PC-9 (cell line): ENCODE data around the gene CCAR1. TPM values are rescaled to one million over a fixed set of nuclear protein-coding genes. Genes with fewer than 3 reads are reported as not detected.
"Not testable (repeated sequence)": the region's sequence is repeated elsewhere in the genome, so short reads cannot be mapped to it uniquely, and the experiment has no call there.

Source experiments
- BruUV-seq: library from RNA; stranded (reverse); fragments of 400-500 nt; replicated peaks from 2 replicates; lab custom pipeline; 2021; lab: Mats Ljungman, UMichigan
- CTCF ChIA-PET: fragments of 300-600 bp; sonication (Branson Sonifier 250); formaldehyde crosslinking; loops from one replicate; lab custom pipeline; 2022; ENCODE audit warnings: antibody characterized with exemption; lab: Charles Lee
- POLR2A ChIA-PET: fragments of 300-600 bp; sonication (Branson Sonifier 250); formaldehyde crosslinking; loops from one replicate; lab custom pipeline; 2022; ENCODE audit warnings: antibody characterized with exemption; ENCODE audit not compliant: unreplicated experiment; lab: Charles Lee
- DNase-seq, 2 experiments: peaks; one replicate each; pipeline versions ENCODE4 v3.0.0 to v3.0.0-alpha.2; 2015 to 2022; ENCODE audit warnings: mixed read lengths in 1 of 2
- H2AFZ ChIP-seq: fragments of 200-600 bp; sonication (generic); 2 replicates; pipeline ENCODE4 v1.8.1; 2017; ENCODE audit warnings: antibody characterized with exemption
- H3F3A ChIP-seq: fragments of 200-600 bp; sonication (generic); 2 replicates; pipeline ENCODE4 v1.8.1; 2017; ENCODE audit warnings: antibody characterized with exemption, mild to moderate bottlenecking, low read depth; ENCODE audit not compliant: insufficient read depth
- H3K27ac ChIP-seq: fragments of 200-600 bp; sonication (generic); 2 replicates; pipeline ENCODE4 v1.6.1; 2016; ENCODE audit warnings: mixed run types
- H3K27me3 ChIP-seq: fragments of 200-600 bp; sonication (generic); 2 replicates; pipeline ENCODE4 v1.6.1; 2016; ENCODE audit warnings: low read depth, mixed run types; ENCODE audit not compliant: insufficient read depth
- H3K36me3 ChIP-seq: fragments of 200-600 bp; sonication (generic); 2 replicates; pipeline ENCODE4 v1.6.1; 2016; ENCODE audit warnings: low read depth, mixed run types
- H3K4me1 ChIP-seq: fragments of 200-600 bp; sonication (generic); replicated peaks from 2 replicates; pipeline ENCODE4 v1.6.1; 2016; ENCODE audit warnings: mixed run types; ENCODE audit not compliant: insufficient read depth
- H3K4me2 ChIP-seq: fragments of 200-600 bp; sonication (generic); 2 replicates; pipeline ENCODE4 v1.6.1; 2017; ENCODE audit warnings: mixed run types
- H3K4me3 ChIP-seq: fragments of 200-600 bp; sonication (generic); 2 replicates; pipeline ENCODE4 v1.6.1; 2016; ENCODE audit warnings: mixed run types
- H3K79me2 ChIP-seq: fragments of 200-600 bp; sonication (generic); 2 replicates; pipeline ENCODE4 v1.6.1; 2017; ENCODE audit warnings: low read depth, mixed run types
- H3K9me2 ChIP-seq: fragments of 200-600 bp; sonication (generic); 2 replicates; pipeline ENCODE4 v1.8.1; 2017; ENCODE audit warnings: mild to moderate bottlenecking; ENCODE audit not compliant: insufficient read depth
- H3K9me3 ChIP-seq: fragments of 200-600 bp; sonication (generic); 2 replicates; pipeline ENCODE4 v1.8.1; 2016; ENCODE audit warnings: low read depth; ENCODE audit not compliant: insufficient read depth
- H4K20me1 ChIP-seq: fragments of 200-600 bp; sonication (generic); 2 replicates; pipeline ENCODE4 v1.8.1; 2017; ENCODE audit not compliant: insufficient read depth
- EZH2 ChIP-seq: fragments of 200-600 bp; sonication (generic); IDR thresholded peaks from 2 replicates; pipeline ENCODE4 v1.8.0; 2017; ENCODE audit warnings: antibody characterized with exemption, low read depth
- intact Hi-C: fragments of 100-400 bp; cut with micrococcal nuclease; formaldehyde crosslinking; loops from one replicate; pipeline ENCODE4 v1.10.0; 2022; ENCODE audit not compliant: unreplicated experiment
- microRNA-seq: library from miRNA; unstranded; fragments of <30 nt; microRNA quantifications from one replicate; pipeline ENCODE4 v1.2.0, GENCODE V29; 2021; ENCODE audit warnings: borderline number of aligned reads, borderline replicate concordance
- total RNA-seq: library from RNA; stranded (reverse); gene quantifications from 2 replicates; pipeline ENCODE4 v1.2.3, GENCODE V29; 2021
- TF ChIP-seq, protein P1 (sequence below): fragments of 200-600 bp; sonication (generic); conservative IDR thresholded peaks from 2 replicates; pipeline ENCODE4 v1.6.1; 2017; ENCODE audit warnings: mixed run types, antibody characterized with exemption, mild to moderate bottlenecking, moderate library complexity

Gene CCAR1
- total RNA-seq, 1 experiment from 2014 or later = 98.3 TPM

DNA sequence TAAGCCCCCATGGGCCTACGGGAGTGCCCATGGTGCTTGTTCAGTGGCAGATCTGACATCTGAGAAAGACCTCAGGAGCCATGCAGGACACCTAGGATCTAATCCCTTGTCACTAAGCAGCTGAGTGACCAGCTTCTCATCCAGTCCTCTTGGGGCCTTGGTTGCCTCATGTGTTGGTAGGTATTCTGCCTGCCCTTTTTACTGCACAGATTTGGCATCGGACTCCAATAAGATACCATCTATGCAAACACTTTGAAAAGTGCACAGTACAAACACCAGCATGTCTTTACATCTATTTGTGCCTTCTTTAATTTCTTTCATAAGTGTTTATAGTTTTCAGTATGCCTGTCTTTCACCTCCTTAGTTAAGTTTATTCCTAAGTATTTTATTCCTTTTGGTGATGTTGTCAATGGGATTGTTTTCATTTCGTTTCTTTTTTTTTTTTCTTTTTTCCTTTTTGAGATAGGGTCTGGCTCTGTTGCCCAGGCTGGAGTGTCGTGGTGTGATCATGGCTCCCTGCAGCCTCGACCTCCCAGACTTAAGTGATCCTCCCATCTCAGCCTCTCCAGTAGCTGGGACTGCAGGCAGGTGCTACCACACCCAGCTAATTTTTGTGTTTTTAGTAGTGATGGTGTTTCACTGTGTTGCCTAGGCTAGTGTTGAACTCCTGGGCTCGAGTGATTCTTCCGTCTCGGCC, 116.7 kb downstream of the CCAR1 start:
- DNase-seq = no peak
- Histone ChIP-seq H3F3A (no peaks in the 10 kb centered on the region), H3K27me3 (no peaks in the 10 kb centered on the region), H3K9me3 (no peaks in the 10 kb centered on the region), H3K36me3 (no peaks in the 10 kb centered on the region), H3K4me2 (no peak overlapping the region), H3K79me2 (no peaks in the 10 kb centered on the region), H3K9me2 (no peaks in the 10 kb centered on the region), H2AFZ (no peak overlapping the region), H3K27ac (no peak overlapping the region), H3K4me1 (no peaks in the 10 kb centered on the region), H3K4me3 (no peak overlapping the region), H4K20me1 (no peaks in the 10 kb centered on the region)
- ChIA-PET POLR2A (interaction anchor here (0.5 kb wide), 1 partner anchor 46 kb away, joined by 3 read pairs; no protein-coding TSS in a partner anchor), CTCF (interaction anchor here (0.6 to 0.7 kb wide), 2 partner anchors 17 to 165 kb away, joined by 6 to 7 read pairs; no protein-coding TSS in a partner anchor)
- intact Hi-C loops = no loop called here
- BruUV-seq = no TSS peak
- TF ChIP-seq EZH2 = no peak
- TF ChIP-seq, protein P1, sequence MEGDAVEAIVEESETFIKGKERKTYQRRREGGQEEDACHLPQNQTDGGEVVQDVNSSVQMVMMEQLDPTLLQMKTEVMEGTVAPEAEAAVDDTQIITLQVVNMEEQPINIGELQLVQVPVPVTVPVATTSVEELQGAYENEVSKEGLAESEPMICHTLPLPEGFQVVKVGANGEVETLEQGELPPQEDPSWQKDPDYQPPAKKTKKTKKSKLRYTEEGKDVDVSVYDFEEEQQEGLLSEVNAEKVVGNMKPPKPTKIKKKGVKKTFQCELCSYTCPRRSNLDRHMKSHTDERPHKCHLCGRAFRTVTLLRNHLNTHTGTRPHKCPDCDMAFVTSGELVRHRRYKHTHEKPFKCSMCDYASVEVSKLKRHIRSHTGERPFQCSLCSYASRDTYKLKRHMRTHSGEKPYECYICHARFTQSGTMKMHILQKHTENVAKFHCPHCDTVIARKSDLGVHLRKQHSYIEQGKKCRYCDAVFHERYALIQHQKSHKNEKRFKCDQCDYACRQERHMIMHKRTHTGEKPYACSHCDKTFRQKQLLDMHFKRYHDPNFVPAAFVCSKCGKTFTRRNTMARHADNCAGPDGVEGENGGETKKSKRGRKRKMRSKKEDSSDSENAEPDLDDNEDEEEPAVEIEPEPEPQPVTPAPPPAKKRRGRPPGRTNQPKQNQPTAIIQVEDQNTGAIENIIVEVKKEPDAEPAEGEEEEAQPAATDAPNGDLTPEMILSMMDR = no peak

GRCh38 chr10:68840650-68841049, 119.6 kb downstream of the CCAR1 start:
- H2AFZ ChIP-seq, H3K79me2 ChIP-seq, H3K9me2 ChIP-seq, H3K36me3 ChIP-seq, POLR2A ChIA-PET, intact Hi-C loops, H3K9me3 ChIP-seq, H3K4me3 ChIP-seq, H3K27ac ChIP-seq, H3K4me1 ChIP-seq, H3F3A ChIP-seq, H3K27me3 ChIP-seq, H3K4me2 ChIP-seq, BruUV-seq, H4K20me1 ChIP-seq, CTCF ChIA-PET, DNase-seq: not testable (repeated sequence)

Small RNA genes within 50 kb of the gene (microRNA-seq; reads per million reads assigned to microRNA genes)
- not detected for gene MIR1254-1

Other genes with a start within 250 kb of the CCAR1 start
- gene DNA2, start 249.3 kb upstream of the CCAR1 start, total RNA-seq = 27.5 and 33.4 TPM in 2 replicates
- 12.6 and 20.3 TPM in 2 replicates for gene SLC25A16, start 193.7 kb upstream of the CCAR1 start, total RNA-seq
- gene TET1, start 160.9 kb upstream of the CCAR1 start, total RNA-seq = 1.9 and 2.4 TPM in 2 replicates
- gene STOX1, start 106.3 kb downstream of the CCAR1 start, total RNA-seq = 3.9 and 4.4 TPM in 2 replicates
- gene DDX50, start 180.1 kb downstream of the CCAR1 start, total RNA-seq = 33.8 and 37.7 TPM in 2 replicates
- 65.8 and 88.0 TPM in 2 replicates for gene DDX21, start 234.9 kb downstream of the CCAR1 start, total RNA-seq